Body of pancreas (tissue), 4 donors: ENCODE measurements around the gene TBC1D4. TPM values are rescaled to one million over a fixed set of nuclear protein-coding genes. Genes with fewer than 3 reads are reported as not detected.

Source experiments
- ATAC-seq: fragments of 150-250 bp; one replicate; pipeline ENCODE4 v1.9.1; 2016
- DNase-seq, 4 donors: peaks; one replicate each; pipeline ENCODE4 v3.0.0-alpha.2; 2019
- H3K27ac ChIP-seq, 4 donors: fragments of 200-600 bp; sonication (generic); 1 replicate in 3 of 4; 2 replicates in 1 of 4; pipeline versions ENCODE4 v1.5.1 to v1.6.1; 2016 to 2019; ENCODE audit warnings: mild to moderate bottlenecking in 1 of 4, mixed read lengths in 1 of 4, moderate library complexity in 1 of 4
- H3K27me3 ChIP-seq, 2 donors: fragments of 200-600 bp; sonication (generic); one replicate each; pipeline ENCODE4 v1.6.0; 2016; ENCODE audit warnings: mild to moderate bottlenecking in 1 of 2
- H3K36me3 ChIP-seq, 2 donors: fragments of 200-600 bp; sonication (generic); replicated peaks in 1 of 2; 2 replicates each; pipeline ENCODE4 v1.5.1; 2016; ENCODE audit warnings: low read depth in 2 of 2; ENCODE audit not compliant: insufficient read depth in 1 of 2
- H3K4me1 ChIP-seq: fragments of 200-600 bp; sonication (generic); one replicate; pipeline ENCODE4 v1.6.0; 2016
- H3K4me3 ChIP-seq, 2 donors: fragments of 200-600 bp; sonication (generic); 1 replicate in 1 of 2; 2 replicates in 1 of 2; pipeline ENCODE4 v1.5.1; 2016 to 2019
- H3K9me3 ChIP-seq, 3 donors: fragments of 200-600 bp; sonication (generic); 1 replicate in 2 of 3; 2 replicates in 1 of 3; pipeline ENCODE4 v1.5.1; 2016
- POLR2A ChIP-seq, 3 donors: fragments of 450-650 bp; IDR thresholded peaks; one replicate each; pipeline ENCODE4 v1.6.1; 2016; ENCODE audit warnings: antibody characterized with exemption in 3 of 3, mild to moderate bottlenecking in 2 of 3
- WGBS, 2 donors: methylation state at CpG; one replicate each; pipeline ENCODE4 v1.1.5; 2017; 5-methylcytosine and 5-hydroxymethylcytosine counted together
- intact Hi-C: fragments of 100-400 bp; cut with DNase I; formaldehyde crosslinking; loops from one replicate; pipeline ENCODE4 v1.15.1; 2023
- total RNA-seq, 2 donors: library from RNA; depleted of rRNA; stranded (reverse); fragments of >200 nt; gene quantifications; one replicate each; pipeline ENCODE4 v1.1.0, GENCODE V29; 2016
- TF ChIP-seq, protein P1 (sequence below), 7 experiments: fragments of 450-650 bp in 4 of 7; fragments of 200-600 bp in 3 of 7; sonication (generic) in 3 of 7; IDR thresholded peaks; one replicate each; pipeline ENCODE4 v1.5.1; 2016 to 2019; ENCODE audit warnings: antibody characterized with exemption in 7 of 7

The TBC1D4 gene
- total RNA-seq, 2 donors from 2014 or later: 28.3 to 29.7 TPM

DNA sequence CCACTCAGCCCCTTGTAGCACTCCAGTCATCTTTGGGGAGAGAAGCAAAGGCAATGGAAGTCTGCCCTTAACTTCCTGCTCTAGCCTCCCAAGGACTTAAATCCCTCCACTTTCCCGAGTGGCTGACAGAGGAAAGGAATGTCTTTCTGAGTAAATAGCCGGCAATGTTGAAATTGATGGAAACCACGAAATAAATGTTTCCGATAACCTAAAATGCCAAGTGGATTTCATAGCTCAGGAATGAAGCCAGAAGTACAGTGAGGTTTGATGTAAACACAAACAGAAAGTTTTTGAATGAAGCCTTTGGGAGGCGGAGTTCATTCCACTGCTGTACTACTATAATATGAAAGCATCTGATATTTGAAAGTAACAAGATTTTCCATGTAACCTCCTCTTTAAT lies 14.0 kb upstream of the TBC1D4 start:
- ATAC-seq (no peak), DNase-seq (no peak)
- Histone ChIP-seq H3K36me3 (no peaks in the 10 kb centered on the region), H3K4me1 (no peaks in the 10 kb centered on the region), H3K27me3 (no peaks in the 10 kb centered on the region), H3K9me3 (no peaks in the 10 kb centered on the region), H3K27ac (no peak overlapping the region), H3K4me3 (no peak overlapping the region)
- intact Hi-C loops: no loop called here
- no peak for TF ChIP-seq POLR2A (IDR thresholded peaks at IDR 0.05)
- TF ChIP-seq, protein P1, sequence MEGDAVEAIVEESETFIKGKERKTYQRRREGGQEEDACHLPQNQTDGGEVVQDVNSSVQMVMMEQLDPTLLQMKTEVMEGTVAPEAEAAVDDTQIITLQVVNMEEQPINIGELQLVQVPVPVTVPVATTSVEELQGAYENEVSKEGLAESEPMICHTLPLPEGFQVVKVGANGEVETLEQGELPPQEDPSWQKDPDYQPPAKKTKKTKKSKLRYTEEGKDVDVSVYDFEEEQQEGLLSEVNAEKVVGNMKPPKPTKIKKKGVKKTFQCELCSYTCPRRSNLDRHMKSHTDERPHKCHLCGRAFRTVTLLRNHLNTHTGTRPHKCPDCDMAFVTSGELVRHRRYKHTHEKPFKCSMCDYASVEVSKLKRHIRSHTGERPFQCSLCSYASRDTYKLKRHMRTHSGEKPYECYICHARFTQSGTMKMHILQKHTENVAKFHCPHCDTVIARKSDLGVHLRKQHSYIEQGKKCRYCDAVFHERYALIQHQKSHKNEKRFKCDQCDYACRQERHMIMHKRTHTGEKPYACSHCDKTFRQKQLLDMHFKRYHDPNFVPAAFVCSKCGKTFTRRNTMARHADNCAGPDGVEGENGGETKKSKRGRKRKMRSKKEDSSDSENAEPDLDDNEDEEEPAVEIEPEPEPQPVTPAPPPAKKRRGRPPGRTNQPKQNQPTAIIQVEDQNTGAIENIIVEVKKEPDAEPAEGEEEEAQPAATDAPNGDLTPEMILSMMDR (IDR thresholded peaks at IDR 0.05): no peak
- 82 to 87% methylated on average over 5 of the region's 5 CpGs for WGBS, 2 donors

DNA sequence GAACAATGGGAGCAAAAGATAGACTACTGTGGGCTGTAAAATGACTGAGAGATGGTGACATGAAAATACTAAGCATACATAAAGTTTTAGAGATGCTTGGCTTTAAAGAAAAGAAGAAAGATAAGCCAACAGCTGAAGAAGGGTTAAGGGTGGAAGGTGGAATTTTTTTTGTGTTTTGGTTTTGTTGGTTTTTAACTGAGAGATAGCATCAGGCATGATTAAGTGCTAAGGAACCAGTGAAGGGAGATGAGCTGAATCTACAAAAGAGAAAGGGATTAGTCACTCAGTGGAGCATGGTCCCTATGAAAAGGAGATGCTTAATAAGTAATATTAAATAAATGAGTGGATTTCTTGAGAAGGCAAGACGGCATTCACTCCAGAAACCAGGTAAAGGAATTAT lies 12.5 kb upstream of the TBC1D4 start:
- no peak overlapping the region for H3K4me3 ChIP-seq
- TF ChIP-seq, protein P1 (IDR thresholded peaks at IDR 0.05): no peak
- no peak for TF ChIP-seq POLR2A (IDR thresholded peaks at IDR 0.05)
- ATAC-seq (no peak), DNase-seq (no peak)
- no peak overlapping the region for H3K27ac ChIP-seq
- no peaks in the 10 kb centered on the region for H3K27me3 ChIP-seq
- intact Hi-C loops: no loop called here
- 37 to 56% methylated on average over 1 of the region's 1 CpG for WGBS, 2 donors
- no peaks in the 10 kb centered on the region for H3K9me3 ChIP-seq
- H3K4me1 ChIP-seq: peaks cover 6% of the 10 kb centered on the region
- no peaks in the 10 kb centered on the region for H3K36me3 ChIP-seq

DNA sequence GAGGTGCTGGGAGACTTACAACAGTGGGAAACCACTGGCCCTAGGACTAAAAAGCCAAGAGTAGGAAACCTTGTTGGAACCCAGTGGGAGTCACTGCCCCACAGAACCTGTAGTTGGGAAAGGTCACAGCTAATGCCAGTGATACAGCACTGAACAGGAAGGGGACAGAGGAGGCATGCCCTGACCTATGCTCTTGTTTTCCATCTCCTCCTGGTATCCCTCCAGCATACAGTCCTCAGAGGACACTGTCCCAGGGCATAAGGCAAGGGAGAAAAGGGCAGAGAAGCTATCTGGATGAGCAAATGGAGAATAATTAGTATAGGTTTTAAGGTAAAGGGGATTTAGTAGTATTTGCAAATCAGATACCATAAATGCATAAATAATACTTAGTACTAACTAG lies 11.2 kb upstream of the TBC1D4 start:
- Histone ChIP-seq H3K36me3 (no peaks in the 10 kb centered on the region), H3K27ac (no peak overlapping the region), H3K4me1 (peaks cover 9% of the 10 kb centered on the region), H3K4me3 (no peak overlapping the region), H3K27me3 (no peaks in the 10 kb centered on the region), H3K9me3 (no peaks in the 10 kb centered on the region)
- no peak for ATAC-seq
- no peak for DNase-seq
- no peak for TF ChIP-seq POLR2A (IDR thresholded peaks at IDR 0.05)
- TF ChIP-seq, protein P1 (IDR thresholded peaks at IDR 0.05): no peak
- intact Hi-C loops: no loop called here

DNA sequence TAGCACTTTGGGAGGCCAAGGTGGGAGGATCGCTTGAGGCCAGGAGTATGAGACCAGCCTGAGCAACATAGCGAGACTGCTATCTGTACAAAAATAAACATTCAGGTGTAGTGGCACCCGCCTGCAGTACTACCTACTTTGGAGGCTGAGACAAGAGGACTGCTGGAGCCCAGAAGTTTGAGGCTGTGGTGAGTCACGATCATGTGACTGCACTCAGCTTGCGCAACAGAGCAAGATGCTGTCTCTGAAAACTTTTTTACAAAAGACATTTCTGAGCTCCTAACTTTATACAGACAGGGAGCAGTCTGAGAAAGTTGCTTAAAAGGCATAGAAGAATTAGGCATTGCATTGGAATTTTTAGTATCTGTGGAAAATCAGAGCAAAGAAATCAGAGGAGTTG lies 10.4 kb upstream of the TBC1D4 start:
- 97% methylated on average over 5 of the region's 5 CpGs for WGBS, 2 donors

DNA sequence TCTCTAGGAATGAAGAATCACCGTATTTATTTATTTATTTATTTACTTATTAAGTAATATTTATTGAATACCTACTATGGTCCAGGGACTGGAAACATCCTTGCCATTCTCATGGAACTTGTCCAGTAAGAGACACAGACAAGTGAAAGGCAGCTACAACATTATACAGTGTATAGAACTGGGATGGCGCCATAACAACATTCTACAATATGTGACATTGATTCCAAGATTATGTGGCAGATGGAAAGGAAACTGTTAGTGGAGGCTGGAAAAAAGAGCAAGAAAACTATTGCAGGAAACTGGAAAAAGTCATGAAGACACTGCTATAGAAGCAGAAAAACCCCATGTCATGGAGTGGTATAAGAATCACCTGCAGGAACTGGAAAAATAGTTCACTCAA lies 9.4 kb upstream of the TBC1D4 start:
- intact Hi-C loops: no loop called here
- ATAC-seq (no peak), DNase-seq (no peak)
- no peak for TF ChIP-seq POLR2A (IDR thresholded peaks at IDR 0.05)
- TF ChIP-seq, protein P1 (IDR thresholded peaks at IDR 0.05): no peak
- no peaks in the 10 kb centered on the region for H3K9me3 ChIP-seq
- no peak overlapping the region for H3K27ac ChIP-seq
- 75% methylated on average over 2 of the region's 2 CpGs for WGBS, 2 donors
- no peaks in the 10 kb centered on the region for H3K36me3 ChIP-seq
- H3K4me3 ChIP-seq: no peak overlapping the region
- peaks cover 9% of the 10 kb centered on the region for H3K4me1 ChIP-seq
- H3K27me3 ChIP-seq: no peaks in the 10 kb centered on the region

More for the DNA sequence above, 10.4 kb upstream of the TBC1D4 start:
- Histone ChIP-seq H3K4me1 (peaks cover 9% of the 10 kb centered on the region), H3K4me3 (no peak overlapping the region), H3K9me3 (no peaks in the 10 kb centered on the region), H3K27me3 (no peaks in the 10 kb centered on the region), H3K36me3 (no peaks in the 10 kb centered on the region), H3K27ac (no peak overlapping the region)
- no peak for DNase-seq
- intact Hi-C loops: no loop called here
- TF ChIP-seq, protein P1 (IDR thresholded peaks at IDR 0.05): no peak
- no peak for TF ChIP-seq POLR2A (IDR thresholded peaks at IDR 0.05)
- no peak for ATAC-seq
